HL-60 (cell line): Measurements from ENCODE around the gene DLG5.

Experiments
- GABPA ChIP-seq: IDR thresholded peaks from 2 replicates; pipeline ENCODE4 v1.6.1; 2012; ENCODE audit warnings: low read depth
- POLR2AphosphoS5 ChIP-seq: IDR thresholded peaks from 2 replicates; pipeline ENCODE4 v1.6.1; 2012; ENCODE audit warnings: low read depth
- SPI1 ChIP-seq: IDR thresholded peaks from 2 replicates; pipeline ENCODE4 v1.6.1; 2012; ENCODE audit warnings: low read depth, mild to moderate bottlenecking, borderline replicate concordance
- TF ChIP-seq, protein P1 (sequence below): IDR thresholded peaks from one replicate; pipeline ENCODE4 v1.5.1; 2011; ENCODE audit warnings: low read length, control low read depth, inconsistent platforms; ENCODE audit not compliant: insufficient read depth
- TF ChIP-seq, protein P2 (sequence below): IDR thresholded peaks from 2 replicates; pipeline ENCODE4 v1.6.1; 2012; ENCODE audit warnings: low read depth; ENCODE audit not compliant: insufficient replicate concordance

DNA sequence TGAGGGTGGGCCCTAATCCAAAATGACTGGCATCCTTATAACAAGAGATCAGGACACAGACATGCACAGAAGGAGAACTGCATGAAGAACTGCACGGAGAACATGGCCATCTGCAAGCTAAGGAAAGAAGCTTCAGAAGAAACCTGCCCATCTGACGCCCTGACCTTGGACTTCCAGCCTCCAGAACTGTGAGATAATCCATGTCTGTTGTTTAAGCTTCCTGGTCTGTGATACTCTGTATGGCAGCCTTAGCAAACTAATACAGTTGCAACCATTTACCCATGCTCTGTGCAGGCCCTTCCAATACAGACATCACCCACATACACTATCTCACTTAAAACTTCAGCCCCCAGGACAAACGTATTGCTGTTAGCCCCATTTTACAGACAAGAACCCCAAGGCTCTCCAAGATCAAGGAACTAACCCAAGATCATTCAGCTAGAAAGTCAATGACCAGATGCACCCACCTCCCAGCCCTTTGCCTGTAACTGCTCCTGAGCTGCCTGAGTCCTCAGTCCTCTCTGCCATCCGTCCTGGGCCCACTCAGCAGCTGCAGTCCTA is 39.7 kb downstream of the DLG5 start:
- TF ChIP-seq, protein P1, sequence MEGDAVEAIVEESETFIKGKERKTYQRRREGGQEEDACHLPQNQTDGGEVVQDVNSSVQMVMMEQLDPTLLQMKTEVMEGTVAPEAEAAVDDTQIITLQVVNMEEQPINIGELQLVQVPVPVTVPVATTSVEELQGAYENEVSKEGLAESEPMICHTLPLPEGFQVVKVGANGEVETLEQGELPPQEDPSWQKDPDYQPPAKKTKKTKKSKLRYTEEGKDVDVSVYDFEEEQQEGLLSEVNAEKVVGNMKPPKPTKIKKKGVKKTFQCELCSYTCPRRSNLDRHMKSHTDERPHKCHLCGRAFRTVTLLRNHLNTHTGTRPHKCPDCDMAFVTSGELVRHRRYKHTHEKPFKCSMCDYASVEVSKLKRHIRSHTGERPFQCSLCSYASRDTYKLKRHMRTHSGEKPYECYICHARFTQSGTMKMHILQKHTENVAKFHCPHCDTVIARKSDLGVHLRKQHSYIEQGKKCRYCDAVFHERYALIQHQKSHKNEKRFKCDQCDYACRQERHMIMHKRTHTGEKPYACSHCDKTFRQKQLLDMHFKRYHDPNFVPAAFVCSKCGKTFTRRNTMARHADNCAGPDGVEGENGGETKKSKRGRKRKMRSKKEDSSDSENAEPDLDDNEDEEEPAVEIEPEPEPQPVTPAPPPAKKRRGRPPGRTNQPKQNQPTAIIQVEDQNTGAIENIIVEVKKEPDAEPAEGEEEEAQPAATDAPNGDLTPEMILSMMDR, result no peak
- TF ChIP-seq SPI1 (no peak), GABPA (no peak), POLR2AphosphoS5 (no peak)
- TF ChIP-seq, protein P2, sequence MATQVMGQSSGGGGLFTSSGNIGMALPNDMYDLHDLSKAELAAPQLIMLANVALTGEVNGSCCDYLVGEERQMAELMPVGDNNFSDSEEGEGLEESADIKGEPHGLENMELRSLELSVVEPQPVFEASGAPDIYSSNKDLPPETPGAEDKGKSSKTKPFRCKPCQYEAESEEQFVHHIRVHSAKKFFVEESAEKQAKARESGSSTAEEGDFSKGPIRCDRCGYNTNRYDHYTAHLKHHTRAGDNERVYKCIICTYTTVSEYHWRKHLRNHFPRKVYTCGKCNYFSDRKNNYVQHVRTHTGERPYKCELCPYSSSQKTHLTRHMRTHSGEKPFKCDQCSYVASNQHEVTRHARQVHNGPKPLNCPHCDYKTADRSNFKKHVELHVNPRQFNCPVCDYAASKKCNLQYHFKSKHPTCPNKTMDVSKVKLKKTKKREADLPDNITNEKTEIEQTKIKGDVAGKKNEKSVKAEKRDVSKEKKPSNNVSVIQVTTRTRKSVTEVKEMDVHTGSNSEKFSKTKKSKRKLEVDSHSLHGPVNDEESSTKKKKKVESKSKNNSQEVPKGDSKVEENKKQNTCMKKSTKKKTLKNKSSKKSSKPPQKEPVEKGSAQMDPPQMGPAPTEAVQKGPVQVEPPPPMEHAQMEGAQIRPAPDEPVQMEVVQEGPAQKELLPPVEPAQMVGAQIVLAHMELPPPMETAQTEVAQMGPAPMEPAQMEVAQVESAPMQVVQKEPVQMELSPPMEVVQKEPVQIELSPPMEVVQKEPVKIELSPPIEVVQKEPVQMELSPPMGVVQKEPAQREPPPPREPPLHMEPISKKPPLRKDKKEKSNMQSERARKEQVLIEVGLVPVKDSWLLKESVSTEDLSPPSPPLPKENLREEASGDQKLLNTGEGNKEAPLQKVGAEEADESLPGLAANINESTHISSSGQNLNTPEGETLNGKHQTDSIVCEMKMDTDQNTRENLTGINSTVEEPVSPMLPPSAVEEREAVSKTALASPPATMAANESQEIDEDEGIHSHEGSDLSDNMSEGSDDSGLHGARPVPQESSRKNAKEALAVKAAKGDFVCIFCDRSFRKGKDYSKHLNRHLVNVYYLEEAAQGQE, result no peak
